Breast epithelium (tissue), 3 donors: ENCODE measurements around the gene U2SURP.

Source experiments
- CTCF ChIP-seq, 3 donors: fragments of 450-650 bp; IDR thresholded peaks; one replicate each; pipeline ENCODE4 v1.5.1; 2016 to 2017; ENCODE audit warnings: antibody characterized with exemption in 3 of 3, mild to moderate bottlenecking in 3 of 3, moderate library complexity in 3 of 3
- POLR2AphosphoS5 ChIP-seq, 3 donors: sonication (generic); formaldehyde crosslinking; IDR thresholded peaks; one replicate each; pipeline ENCODE4 v1.6.1; 2017; ENCODE audit warnings: antibody characterized with exemption in 3 of 3

GRCh38 chr3:143002083-143002712 lies 828 bp downstream of the U2SURP start:
- TF ChIP-seq CTCF (IDR thresholded peaks at IDR 0.05) (no peak), POLR2AphosphoS5 (IDR thresholded peaks at IDR 0.05) (no peak)
